B cell (primary cell): ENCODE data around the gene KLK10. TPM values are rescaled to one million over a fixed set of nuclear protein-coding genes. Genes with fewer than 3 reads are reported as not detected.
"Not testable (repeated sequence)": the region's sequence is repeated elsewhere in the genome, so short reads cannot be mapped to it uniquely, and the experiment has no call there.

ENCODE experiments used
- ATAC-seq: fragments of 200-7000 bp; cut with Tn5 transposase; one replicate; pipeline ENCODE4 v1.10.0; 2021; ENCODE audit warnings: low read depth, mild to moderate bottlenecking, moderate number of reproducible peaks, moderate library complexity
- CTCF ChIA-PET: fragments of 350-600 bp; sonication (Branson Sonifier 250); formaldehyde crosslinking; loops from one replicate; lab custom pipeline; 2021; ENCODE audit warnings: antibody characterized with exemption, inconsistent platforms; lab: Charles Lee
- POLR2A ChIA-PET: fragments of 350-600 bp; sonication (Branson Sonifier 250); formaldehyde crosslinking; loops from one replicate; lab custom pipeline; 2021; ENCODE audit warnings: antibody characterized with exemption; lab: Charles Lee
- DNase-seq: peaks from one replicate; pipeline ENCODE4 v3.0.0; 2013
- H2AFZ ChIP-seq: 2 replicates; pipeline ENCODE4 v1.6.1; 2012; ENCODE audit warnings: mild to moderate bottlenecking, low read depth, low read length; ENCODE audit not compliant: insufficient read depth, poor library complexity, severe bottlenecking
- H3K27ac ChIP-seq, 2 donors: 1 replicate in 1 of 2; 2 replicates in 1 of 2; pipeline ENCODE4 v1.5.1; 2012 to 2013; ENCODE audit warnings: low read length in 2 of 2, mild to moderate bottlenecking in 2 of 2, moderate library complexity in 1 of 2
- H3K27me3 ChIP-seq, 4 experiments: fragments of 200-600 bp in 1 of 4; sonication (generic) in 1 of 4; replicated peaks in 1 of 4; 1 replicate in 2 of 4; 2 replicates in 2 of 4; pipeline versions ENCODE4 v1.6.1 to v1.7.0; 2013 to 2016; ENCODE audit warnings: low read length in 3 of 4, mild to moderate bottlenecking in 2 of 4, mixed read lengths in 1 of 4, moderate library complexity in 1 of 4; ENCODE audit not compliant: insufficient read depth in 4 of 4, control insufficient read depth in 3 of 4; ENCODE audit errors: control extremely low read depth in 1 of 4
- H3K36me3 ChIP-seq, 2 experiments: replicated peaks in 1 of 2; 1 replicate in 1 of 2; 2 replicates in 1 of 2; pipeline versions ENCODE4 v1.6.1 to v1.7.1; 2013; ENCODE audit warnings: low read length in 1 of 2; ENCODE audit not compliant: insufficient read depth in 2 of 2, control insufficient read depth in 1 of 2; ENCODE audit errors: control extremely low read depth in 1 of 2, extremely low read depth in 1 of 2
- H3K4me1 ChIP-seq, 2 donors: fragments of 200-600 bp in 1 of 2; sonication (generic) in 1 of 2; 1 replicate in 1 of 2; 2 replicates in 1 of 2; pipeline versions ENCODE4 v1.5.1 to v1.6.1; 2013 to 2017; ENCODE audit warnings: low read length in 2 of 2; ENCODE audit not compliant: control insufficient read depth in 2 of 2, insufficient read depth in 2 of 2
- H3K4me2 ChIP-seq: replicated peaks from 2 replicates; pipeline ENCODE3; 2012; ENCODE audit warnings: mild to moderate bottlenecking, low read depth, low read length; ENCODE audit not compliant: poor library complexity, severe bottlenecking
- H3K4me3 ChIP-seq, 5 experiments: fragments of 200-600 bp in 1 of 5; sonication (generic) in 1 of 5; 1 replicate in 3 of 5; 2 replicates in 2 of 5; pipeline versions ENCODE4 v1.5.1 to v1.7.0; 2011 to 2016; ENCODE audit warnings: low read length in 4 of 5, mild to moderate bottlenecking in 4 of 5, low read depth in 2 of 5, control low read depth in 1 of 5, moderate library complexity in 1 of 5; ENCODE audit not compliant: insufficient read depth in 1 of 5; ENCODE audit errors: control extremely low read depth in 1 of 5, extremely low read depth in 1 of 5
- H3K79me2 ChIP-seq: fragments of 200-600 bp; sonication (generic); one replicate; pipeline ENCODE4 v1.6.0; 2016; ENCODE audit warnings: low read length; ENCODE audit not compliant: control insufficient read depth, insufficient read depth
- H3K9ac ChIP-seq: fragments of 200-600 bp; sonication (generic); 2 replicates; pipeline ENCODE4 v1.6.1; 2017; ENCODE audit warnings: mild to moderate bottlenecking, low read length, moderate library complexity
- H3K9me3 ChIP-seq, 3 donors: one replicate each; pipeline versions ENCODE4 v1.6.1 to v1.7.1; 2013; ENCODE audit warnings: low read length in 2 of 3; ENCODE audit not compliant: control insufficient read depth in 2 of 3, insufficient read depth in 1 of 3; ENCODE audit errors: control extremely low read depth in 1 of 3
- H4K20me1 ChIP-seq: 2 replicates; pipeline ENCODE4 v1.6.0; 2012; ENCODE audit warnings: mild to moderate bottlenecking, low read length; ENCODE audit not compliant: insufficient read depth, control insufficient read depth, poor library complexity, severe bottlenecking
- H3K27ac Mint-ChIP-seq: one replicate; pipeline ENCODE4 v1.8.0; 2021; ENCODE audit warnings: mixed read lengths
- H3K27me3 Mint-ChIP-seq: one replicate; pipeline ENCODE4 v1.8.0; 2021; ENCODE audit warnings: mixed read lengths
- H3K4me1 Mint-ChIP-seq: one replicate; pipeline ENCODE4 v1.8.0; 2021; ENCODE audit warnings: mixed read lengths
- H3K4me3 Mint-ChIP-seq: one replicate; pipeline ENCODE4 v1.8.0; 2021; ENCODE audit warnings: mixed read lengths
- H3K9me3 Mint-ChIP-seq: one replicate; pipeline ENCODE4 v1.8.0; 2022; ENCODE audit warnings: mixed read lengths; ENCODE audit not compliant: insufficient read depth
- CTCF ChIP-seq: fragments of 200-600 bp; IDR thresholded peaks from one replicate; pipeline ENCODE4 v1.8.0; 2022; ENCODE audit warnings: antibody characterized with exemption, mild to moderate bottlenecking
- EZH2 ChIP-seq: IDR thresholded peaks from 2 replicates; pipeline ENCODE4 v1.6.1; 2012; ENCODE audit warnings: borderline replicate concordance, low read depth, mild to moderate bottlenecking, moderate library complexity, low read length; ENCODE audit not compliant: insufficient read depth, poor library complexity, severe bottlenecking
- WGBS: methylation state at CpG from one replicate; pipeline ENCODE4 v1.1.5; 2013; ENCODE audit warnings: missing lambda C conversion rate; ENCODE audit not compliant: insufficient coverage; 5-methylcytosine and 5-hydroxymethylcytosine counted together
- intact Hi-C: fragments of 100-400 bp; cut with micrococcal nuclease; formaldehyde crosslinking; loops from one replicate; pipeline ENCODE4 v1.10.0; 2022
- polyA plus RNA-seq: library from polyadenylated mRNA; depleted of rRNA; stranded (reverse); fragments of >200 nt; gene quantifications from 2 replicates; pipeline ENCODE4 v1.2.3, GENCODE V29; 2012
- total RNA-seq, 2 donors: library from RNA; stranded (reverse); fragments of 120-200 nt in 1 of 2; gene quantifications; 1 replicate in 1 of 2; 2 replicates in 1 of 2; pipeline versions ENCODE4 v1.2.3 to v1.2.4, GENCODE V29; 2013 to 2022

Gene KLK10
- total and polyA plus RNA-seq, 2 donors (not counting 1 experiment from before 2014, with no cell fraction given): not detected

- 71% methylated on average over 2 of the region's 9 CpGs for WGBS
- no peaks in the 10 kb centered on the region for H3K36me3 ChIP-seq
- peaks cover 0 to 2% (median 0%) of the 10 kb centered on the region in 3 donors for H3K9me3 ChIP-seq
- ChIA-PET POLR2A (no interaction called here), CTCF (no interaction called here)
- Mint-ChIP-seq H3K9me3 (no peaks in the 10 kb centered on the region), H3K4me3 (no peak overlapping the region), H3K27me3 (peaks cover 68% of the 10 kb centered on the region), H3K4me1 (no peaks in the 10 kb centered on the region), H3K27ac (no peak overlapping the region)
- H3K27me3 ChIP-seq: peaks cover 0 to 13% (median 0%) of the 10 kb centered on the region in 4 experiments
- H3K9ac ChIP-seq: no peak overlapping the region
- H3K27ac ChIP-seq: no peak overlapping the region
- H3K4me2 ChIP-seq: no peak overlapping the region
- DNase-seq: no peak
- H3K79me2 ChIP-seq: no peaks in the 10 kb centered on the region
- no peak overlapping the region for H3K4me3 ChIP-seq
- H4K20me1 ChIP-seq: no peaks in the 10 kb centered on the region
- TF ChIP-seq CTCF (no peak), EZH2 (no peak)
- H3K4me1 ChIP-seq: no peaks in the 10 kb centered on the region
- no peak for ATAC-seq
- intact Hi-C loops: no loop called here
- H2AFZ ChIP-seq: no peak overlapping the region
Observed at GRCh38 chr19:50974702-50975556, 44.6 kb downstream of the KLK10 start.

- no peak for TF ChIP-seq CTCF
- TF ChIP-seq EZH2: no peak
- 81% methylated on average over 8 of the region's 9 CpGs for WGBS
- H3K27ac ChIP-seq: no peak overlapping the region
Observed at GRCh38 chr19:50972795-50973376, 46.6 kb downstream of the KLK10 start.

GRCh38 chr19:50969810-50970209, 49.7 kb downstream of the KLK10 start:
- H4K20me1 ChIP-seq, H3K27ac Mint-ChIP-seq, H3K9me3 ChIP-seq, CTCF ChIA-PET, H3K4me3 Mint-ChIP-seq, H3K4me1 Mint-ChIP-seq, H3K27ac ChIP-seq, H3K9ac ChIP-seq, H3K4me3 ChIP-seq, intact Hi-C loops, H3K9me3 Mint-ChIP-seq, H2AFZ ChIP-seq, POLR2A ChIA-PET, H3K4me2 ChIP-seq, H3K4me1 ChIP-seq, ATAC-seq, DNase-seq, H3K79me2 ChIP-seq, H3K36me3 ChIP-seq: not testable (repeated sequence)
- H3K27me3 Mint-ChIP-seq: peaks cover 47% of the 10 kb centered on the region
- H3K27me3 ChIP-seq: peaks cover 0 to 12% (median 0%) of the 10 kb centered on the region in 4 experiments
- 57% methylated on average over 2 of the region's 3 CpGs for WGBS

More at GRCh38 chr19:50972795-50973376, 46.6 kb downstream of the KLK10 start:
- ATAC-seq: no peak
- Histone ChIP-seq H2AFZ (no peak overlapping the region), H3K36me3 (no peaks in the 10 kb centered on the region), H3K4me1 (no peaks in the 10 kb centered on the region), H4K20me1 (no peaks in the 10 kb centered on the region), H3K27me3 (peaks cover 0 to 15% (median 0%) of the 10 kb centered on the region in 4 experiments), H3K79me2 (no peaks in the 10 kb centered on the region), H3K4me2 (no peak overlapping the region), H3K4me3 (no peak overlapping the region), H3K9me3 (peaks cover 0 to 2% (median 0%) of the 10 kb centered on the region in 3 donors), H3K9ac (no peak overlapping the region)
- H3K9me3 Mint-ChIP-seq: no peaks in the 10 kb centered on the region
- POLR2A ChIA-PET: no interaction called here
- no peak for DNase-seq
- H3K4me3 Mint-ChIP-seq: no peak overlapping the region
- no peaks in the 10 kb centered on the region for H3K4me1 Mint-ChIP-seq
- intact Hi-C loops: no loop called here
- CTCF ChIA-PET: no interaction called here
- no peak overlapping the region for H3K27ac Mint-ChIP-seq
- peaks cover 58% of the 10 kb centered on the region for H3K27me3 Mint-ChIP-seq
